Nephron (organoid): ENCODE measurements around the gene CTCFL.

ENCODE experiments used
- H3K27ac Mint-ChIP-seq, 3 experiments: 2 replicates each; pipeline ENCODE4 v1.8.0; 2020; ENCODE audit warnings: mixed read lengths in 3 of 3, mild to moderate bottlenecking in 2 of 3, moderate library complexity in 1 of 3
- H3K27me3 Mint-ChIP-seq: 2 replicates; pipeline ENCODE4 v1.8.0; 2021; ENCODE audit warnings: low read depth, mild to moderate bottlenecking, moderate library complexity, mixed read lengths
- H3K36me3 Mint-ChIP-seq: 2 replicates; pipeline ENCODE4 v1.8.0; 2020; ENCODE audit warnings: low read depth, mixed read lengths
- H3K4me1 Mint-ChIP-seq: 2 replicates; pipeline ENCODE4 v1.8.0; 2020; ENCODE audit warnings: mixed read lengths
- H3K4me3 Mint-ChIP-seq, 3 experiments: 2 replicates each; pipeline ENCODE4 v1.8.0; 2020; ENCODE audit warnings: mild to moderate bottlenecking in 3 of 3, mixed read lengths in 3 of 3, moderate library complexity in 2 of 3
- H3K9me3 Mint-ChIP-seq: 2 replicates; pipeline ENCODE4 v1.8.0; 2020; ENCODE audit warnings: mixed read lengths
- TF ChIP-seq, protein P1 (sequence below), 3 experiments: fragments of 200-600 bp; sonication (generic); IDR thresholded peaks; one replicate each; pipeline ENCODE4 v1.5.0; 2021; ENCODE audit warnings: antibody characterized with exemption in 3 of 3; ENCODE audit not compliant: unreplicated experiment in 3 of 3

Gene CTCFL

GRCh38 chr20:57458400-57459160 is 66.4 kb downstream of the CTCFL start:
- Mint-ChIP-seq H3K4me3 (no peak overlapping the region), H3K27me3 (peaks cover 17% of the 10 kb centered on the region), H3K36me3 (no peaks in the 10 kb centered on the region), H3K27ac (no peak overlapping the region), H3K9me3 (no peaks in the 10 kb centered on the region), H3K4me1 (peaks cover 6% of the 10 kb centered on the region)
- TF ChIP-seq, protein P1, sequence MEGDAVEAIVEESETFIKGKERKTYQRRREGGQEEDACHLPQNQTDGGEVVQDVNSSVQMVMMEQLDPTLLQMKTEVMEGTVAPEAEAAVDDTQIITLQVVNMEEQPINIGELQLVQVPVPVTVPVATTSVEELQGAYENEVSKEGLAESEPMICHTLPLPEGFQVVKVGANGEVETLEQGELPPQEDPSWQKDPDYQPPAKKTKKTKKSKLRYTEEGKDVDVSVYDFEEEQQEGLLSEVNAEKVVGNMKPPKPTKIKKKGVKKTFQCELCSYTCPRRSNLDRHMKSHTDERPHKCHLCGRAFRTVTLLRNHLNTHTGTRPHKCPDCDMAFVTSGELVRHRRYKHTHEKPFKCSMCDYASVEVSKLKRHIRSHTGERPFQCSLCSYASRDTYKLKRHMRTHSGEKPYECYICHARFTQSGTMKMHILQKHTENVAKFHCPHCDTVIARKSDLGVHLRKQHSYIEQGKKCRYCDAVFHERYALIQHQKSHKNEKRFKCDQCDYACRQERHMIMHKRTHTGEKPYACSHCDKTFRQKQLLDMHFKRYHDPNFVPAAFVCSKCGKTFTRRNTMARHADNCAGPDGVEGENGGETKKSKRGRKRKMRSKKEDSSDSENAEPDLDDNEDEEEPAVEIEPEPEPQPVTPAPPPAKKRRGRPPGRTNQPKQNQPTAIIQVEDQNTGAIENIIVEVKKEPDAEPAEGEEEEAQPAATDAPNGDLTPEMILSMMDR (IDR thresholded peaks at IDR 0.05; ENCODE audit: unreplicated experiment in 3 of 3): no peak

- H3K36me3 Mint-ChIP-seq: no peaks in the 10 kb centered on the region
- H3K4me3 Mint-ChIP-seq: no peak overlapping the region
- peaks cover 18% of the 10 kb centered on the region for H3K27me3 Mint-ChIP-seq
- no peaks in the 10 kb centered on the region for H3K4me1 Mint-ChIP-seq
- TF ChIP-seq, protein P1 (IDR thresholded peaks at IDR 0.05; ENCODE audit: unreplicated experiment in 3 of 3): no peak
- no peak overlapping the region for H3K27ac Mint-ChIP-seq
- H3K9me3 Mint-ChIP-seq: no peaks in the 10 kb centered on the region
These were observed 67.5 kb downstream of the CTCFL start for GRCh38 chr20:57457243-57458095.

DNA sequence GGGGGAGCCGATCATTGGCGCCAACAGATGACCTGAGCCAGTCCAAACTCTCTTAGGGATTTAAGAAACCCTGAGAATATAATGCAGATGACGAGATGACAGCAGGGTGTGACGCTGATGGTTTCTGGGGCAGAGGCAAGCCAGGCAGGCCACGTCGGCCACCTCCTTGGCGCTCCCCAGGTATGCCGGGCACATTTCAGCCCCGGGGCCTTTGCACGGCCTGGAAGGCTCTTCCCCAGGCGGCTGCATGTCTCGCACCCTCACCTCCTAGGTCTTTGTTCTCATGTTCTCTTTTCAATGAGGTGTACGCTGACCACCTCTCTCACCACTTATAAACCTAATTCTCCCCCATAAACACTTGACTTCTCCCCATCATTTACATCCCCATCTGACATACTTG is 68.8 kb downstream of the CTCFL start:
- H3K36me3 Mint-ChIP-seq: no peaks in the 10 kb centered on the region
- TF ChIP-seq, protein P1 (IDR thresholded peaks at IDR 0.05; ENCODE audit: unreplicated experiment in 3 of 3): no peak
- H3K4me3 Mint-ChIP-seq: no peak overlapping the region
- peaks cover 25% of the 10 kb centered on the region for H3K27me3 Mint-ChIP-seq
- no peaks in the 10 kb centered on the region for H3K9me3 Mint-ChIP-seq
- no peak overlapping the region for H3K27ac Mint-ChIP-seq
- peaks cover 5% of the 10 kb centered on the region for H3K4me1 Mint-ChIP-seq

DNA sequence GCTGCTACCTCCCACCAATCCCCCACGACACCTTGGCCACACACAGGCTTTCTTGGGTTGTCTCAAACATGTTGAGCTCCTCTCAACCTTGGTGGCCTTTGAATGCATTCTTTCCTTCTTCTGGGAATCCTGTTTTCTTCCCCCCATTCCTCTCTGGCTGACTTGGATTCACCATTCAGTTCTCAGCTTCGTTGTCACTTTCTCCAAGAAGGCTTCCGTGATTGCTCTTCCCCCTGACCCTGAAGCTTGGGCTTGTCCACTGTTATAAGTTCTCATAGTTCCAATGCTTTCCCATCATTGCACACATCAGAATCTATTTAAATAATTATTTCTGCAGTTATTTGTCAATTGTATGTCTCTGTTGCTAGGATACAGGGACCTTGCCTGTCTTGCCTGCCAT is 69.6 kb downstream of the CTCFL start:
- H3K4me3 Mint-ChIP-seq: no peak overlapping the region
- no peak overlapping the region for H3K27ac Mint-ChIP-seq
- H3K9me3 Mint-ChIP-seq: no peaks in the 10 kb centered on the region
- peaks cover 30% of the 10 kb centered on the region for H3K27me3 Mint-ChIP-seq
- H3K36me3 Mint-ChIP-seq: no peaks in the 10 kb centered on the region
- H3K4me1 Mint-ChIP-seq: peaks cover 9% of the 10 kb centered on the region
- TF ChIP-seq, protein P1 (IDR thresholded peaks at IDR 0.05; ENCODE audit: unreplicated experiment in 3 of 3): no peak

DNA sequence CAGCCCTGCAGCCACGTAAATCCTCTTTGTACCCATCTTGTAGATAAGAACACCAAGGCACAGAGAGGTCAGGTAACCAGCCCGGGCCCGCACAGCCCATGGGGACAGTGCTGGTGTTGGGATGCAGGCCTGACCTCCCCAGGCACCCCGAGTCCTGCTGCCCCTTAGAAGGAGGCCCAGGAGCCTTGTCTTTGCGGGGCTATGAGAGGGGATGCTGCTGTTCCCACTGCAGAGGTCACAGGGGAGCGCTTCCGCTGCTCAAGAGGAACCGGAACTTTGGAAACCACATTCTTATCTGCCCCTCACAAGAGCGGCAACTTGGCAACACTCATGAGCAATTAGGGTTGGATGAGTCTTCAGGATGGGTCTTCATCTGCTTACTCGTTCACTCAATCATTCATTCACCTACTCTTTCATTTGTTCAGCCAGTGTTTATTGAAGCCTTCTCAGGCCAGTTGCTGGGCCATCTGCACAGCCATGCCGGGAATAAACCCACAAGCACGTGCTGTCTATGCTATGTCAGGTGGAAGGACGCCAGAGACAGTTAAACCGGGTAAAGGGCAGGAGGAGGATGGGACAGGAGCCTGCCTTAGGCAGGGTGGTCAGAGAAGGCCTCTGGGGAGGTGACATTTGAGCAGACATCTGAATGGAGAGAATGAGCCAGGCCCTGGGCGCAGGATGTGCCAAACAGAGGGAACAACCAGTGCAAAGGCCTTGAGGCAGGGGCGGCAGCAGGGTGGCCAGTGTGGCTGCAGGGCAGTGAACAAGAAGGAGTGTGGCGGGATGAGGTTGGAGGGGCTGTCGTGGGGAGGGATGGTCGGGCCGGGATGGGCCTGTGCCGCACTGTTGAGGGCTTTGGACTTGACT is 72.9 kb downstream of the CTCFL start:
- Mint-ChIP-seq H3K36me3 (no peaks in the 10 kb centered on the region), H3K27me3 (peaks cover 34% of the 10 kb centered on the region), H3K9me3 (peaks cover 1% of the 10 kb centered on the region), H3K4me3 (no peak overlapping the region), H3K27ac (no peak overlapping the region), H3K4me1 (peaks cover 12% of the 10 kb centered on the region)
- TF ChIP-seq, protein P1 (IDR thresholded peaks at IDR 0.05; ENCODE audit: unreplicated experiment in 3 of 3): no peak
